ENCODE data around the gene USO1.

Gene USO1

GRCh38 chr4:75858721-75859120 is 134.3 kb downstream of the USO1 start:
- Histone ChIP-seq H3K4me3 (ENCODE audit: low read depth in 1 of 2, low read length in 2 of 2) (no peak overlapping the region), H3K9me3 (ENCODE audit: control insufficient read depth in 1 of 2, low read length in 2 of 2) (no peaks in the 10 kb centered on the region), H3K9ac (ENCODE audit: low read depth in 1 of 2, low read length in 2 of 2) (no peak overlapping the region), H3K27me3 (ENCODE audit: control insufficient read depth in 1 of 2, insufficient read depth in 2 of 2, low read length in 2 of 2) (peaks cover 0 to 3% of the 10 kb centered on the region in 2 donors), H3K27ac (ENCODE audit: low read depth, low read length) (no peak overlapping the region), H3K4me1 (ENCODE audit: control insufficient read depth in 1 of 2, insufficient read depth in 2 of 2, low read length in 2 of 2) (no peaks in the 10 kb centered on the region), H3K36me3 (ENCODE audit: control insufficient read depth in 1 of 2, insufficient read depth in 2 of 2, low read length in 2 of 2) (no peaks in the 10 kb centered on the region)

- no peaks in the 10 kb centered on the region for H3K36me3 ChIP-seq (ENCODE audit: control insufficient read depth in 1 of 2, insufficient read depth in 2 of 2, low read length in 2 of 2)
Measured at GRCh38 chr4:75860606-75861005, 136.2 kb downstream of the USO1 start.

More at GRCh38 chr4:75860606-75861005, 136.2 kb downstream of the USO1 start:
- no peak overlapping the region for H3K9ac ChIP-seq (ENCODE audit: low read depth in 1 of 2, low read length in 2 of 2)
- no peaks in the 10 kb centered on the region for H3K4me1 ChIP-seq (ENCODE audit: control insufficient read depth in 1 of 2, insufficient read depth in 2 of 2, low read length in 2 of 2)
- H3K27me3 ChIP-seq (ENCODE audit: control insufficient read depth in 1 of 2, insufficient read depth in 2 of 2, low read length in 2 of 2): peaks cover 0 to 3% of the 10 kb centered on the region in 2 donors
- no peak overlapping the region for H3K4me3 ChIP-seq (ENCODE audit: low read depth in 1 of 2, low read length in 2 of 2)
- no peaks in the 10 kb centered on the region for H3K9me3 ChIP-seq (ENCODE audit: control insufficient read depth in 1 of 2, low read length in 2 of 2)
- no peak overlapping the region for H3K27ac ChIP-seq (ENCODE audit: low read depth, low read length)

Measured in duodenal mucosa (tissue), 2 donors.